ENCODE results near the gene HEMK1. TPM values are rescaled to one million over a fixed set of nuclear protein-coding genes. Genes with fewer than 3 reads are reported as not detected.

The HEMK1 gene
- total RNA-seq, 1 experiment from 2014 or later, result 9.3 TPM

DNA sequence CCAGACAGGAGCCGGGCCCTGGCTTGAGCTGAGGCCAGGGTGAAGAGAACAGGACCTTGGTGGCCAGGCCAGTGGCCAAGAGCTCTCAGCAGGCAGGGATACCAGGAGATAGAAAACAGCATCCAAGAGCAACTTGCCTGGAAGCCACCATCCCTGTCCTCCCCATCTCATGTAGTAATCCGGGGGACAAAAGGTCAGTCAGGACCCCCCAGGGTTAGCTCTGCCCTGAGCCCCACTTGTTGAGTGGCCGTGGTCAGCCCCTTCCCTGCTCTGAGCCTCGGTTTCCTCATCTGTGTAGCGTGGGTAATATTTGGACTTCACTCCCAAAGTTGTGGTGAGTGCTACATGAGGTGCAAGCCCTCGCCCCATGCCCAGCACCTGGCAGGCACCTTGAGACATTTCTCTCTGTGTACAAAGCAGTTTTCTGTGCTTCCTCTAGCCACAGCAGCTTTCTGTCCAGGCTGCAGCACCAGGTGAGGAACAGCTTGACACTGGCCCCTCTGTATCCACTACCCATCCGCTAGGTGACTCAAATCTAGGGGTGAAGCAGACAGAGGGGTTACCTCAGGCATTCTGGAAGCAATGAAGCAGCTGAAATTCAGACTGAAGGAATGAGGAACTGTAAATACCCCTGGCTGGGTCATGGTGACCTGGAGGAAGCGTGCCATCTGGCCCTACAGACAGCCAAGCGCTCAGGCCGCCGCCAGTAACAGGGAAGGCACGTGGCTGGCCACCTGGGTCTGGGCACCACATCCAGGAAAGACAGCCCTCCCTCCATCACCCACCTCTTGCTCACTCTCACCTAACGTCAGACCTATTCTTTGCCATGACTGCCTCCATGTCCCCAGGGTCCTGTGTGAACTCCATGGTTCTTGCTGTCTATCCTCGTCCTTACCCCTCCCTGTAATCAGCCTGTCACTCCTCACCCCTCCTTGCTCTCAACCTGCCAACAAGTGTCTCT is 35.6 kb downstream of the HEMK1 start:
- peaks cover 19% of the 10 kb centered on the region for H3K4me1 ChIP-seq (replicated peaks)
- H3K9me3 ChIP-seq (replicated peaks), result no peaks in the 10 kb centered on the region
- no peaks in the 10 kb centered on the region for H3K36me3 ChIP-seq
- no peak overlapping the region for H3K4me3 ChIP-seq
- no peaks in the 10 kb centered on the region for H3K27me3 ChIP-seq (replicated peaks)
- H3K27ac ChIP-seq, result no peak overlapping the region
- no peak for DNase-seq (ENCODE audit: low read depth in 1 of 2, low spot score in 2 of 2)

DNA sequence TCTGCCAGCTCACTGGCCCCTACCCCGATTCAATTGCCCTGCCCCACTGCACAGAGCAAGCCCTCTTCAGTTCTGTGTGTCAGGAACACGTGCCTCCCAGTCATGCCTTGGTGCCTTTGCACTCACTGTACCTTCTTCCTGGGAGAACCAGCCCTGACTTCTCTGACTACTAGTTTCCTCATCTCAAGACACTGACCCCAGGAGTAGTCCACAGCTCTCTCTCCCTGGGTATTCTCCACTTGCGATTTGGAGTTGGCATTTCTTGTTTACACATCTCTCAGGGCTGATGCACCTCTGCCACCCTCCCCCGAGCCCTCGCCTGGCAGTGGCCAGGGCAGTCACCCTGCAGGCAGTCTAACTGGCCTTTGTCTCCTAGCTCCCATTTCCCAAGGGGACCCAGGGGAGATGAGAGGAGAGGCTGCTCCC is 36.6 kb downstream of the HEMK1 start:
- Histone ChIP-seq H3K4me3 (no peak overlapping the region), H3K36me3 (no peaks in the 10 kb centered on the region), H3K4me1 (replicated peaks) (peaks cover 20% of the 10 kb centered on the region), H3K9me3 (replicated peaks) (no peaks in the 10 kb centered on the region), H3K27me3 (replicated peaks) (no peaks in the 10 kb centered on the region), H3K27ac (no peak overlapping the region)
- DNase-seq (ENCODE audit: low read depth in 1 of 2, low spot score in 2 of 2), result no peak

DNA sequence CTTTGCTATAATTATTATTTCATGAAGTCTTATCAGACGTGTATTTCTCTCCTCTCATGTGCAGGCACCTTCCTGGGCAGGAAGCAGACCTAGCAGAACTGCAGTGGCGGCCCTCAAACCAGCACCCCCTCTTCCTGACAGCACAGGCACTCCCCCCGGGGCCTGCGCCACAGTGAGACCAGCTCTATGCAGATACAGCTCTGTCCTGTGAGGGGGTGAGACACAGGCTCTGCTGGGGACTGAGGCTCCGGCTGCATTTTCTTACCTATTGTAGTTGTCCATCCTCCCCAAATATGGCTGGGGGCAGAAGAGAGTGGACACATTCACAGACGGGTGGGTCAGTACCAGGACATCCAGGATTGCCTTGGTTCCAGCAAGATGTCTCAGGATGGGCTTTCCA is 37.3 kb downstream of the HEMK1 start:
- Histone ChIP-seq H3K36me3 (no peaks in the 10 kb centered on the region), H3K27ac (no peak overlapping the region), H3K4me1 (replicated peaks) (peaks cover 19% of the 10 kb centered on the region), H3K4me3 (no peak overlapping the region), H3K27me3 (replicated peaks) (no peaks in the 10 kb centered on the region), H3K9me3 (replicated peaks) (no peaks in the 10 kb centered on the region)
- DNase-seq (ENCODE audit: low read depth in 1 of 2, low spot score in 2 of 2), result no peak

DNA sequence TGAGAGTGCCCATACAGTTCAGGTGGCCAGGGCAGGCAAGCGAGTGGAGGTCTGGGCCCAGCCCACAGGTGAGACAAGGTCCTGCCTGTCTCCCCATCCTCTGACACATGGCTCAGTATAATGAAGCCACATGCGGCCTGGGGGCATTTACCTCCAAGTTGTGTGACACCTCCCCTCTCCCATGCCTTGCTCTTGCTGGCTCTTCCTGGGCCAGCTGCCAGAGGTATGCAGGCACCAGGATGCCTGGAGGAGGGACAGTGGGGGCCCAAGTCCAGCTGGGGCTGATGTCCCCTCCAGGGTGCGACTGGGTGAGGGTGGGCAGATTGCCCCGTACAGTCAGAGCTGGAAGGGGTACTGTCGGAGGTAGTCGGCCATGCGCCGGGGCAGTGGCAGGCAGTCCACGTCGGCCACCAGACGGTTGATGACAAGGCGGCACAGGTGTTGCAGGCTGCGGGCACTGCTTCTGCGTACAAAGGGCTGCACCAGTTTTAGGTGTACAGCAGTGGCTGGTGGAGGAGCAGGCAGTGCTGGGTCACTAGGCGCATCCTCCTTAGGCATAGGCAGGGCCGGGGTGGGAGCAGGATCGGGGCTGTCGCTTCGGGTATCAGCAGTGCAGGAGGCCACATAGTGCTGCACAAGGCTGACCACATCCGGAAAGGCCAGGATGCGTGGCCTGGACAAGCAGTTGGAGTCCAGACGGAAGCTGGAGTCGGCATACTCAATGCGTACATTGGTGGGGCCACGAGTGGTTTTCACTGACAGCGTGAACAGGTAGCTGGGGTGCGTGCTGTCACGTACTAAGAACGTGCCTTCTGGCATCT is 38.2 kb downstream of the HEMK1 start:
- H3K4me3 ChIP-seq, result no peak overlapping the region
- H3K36me3 ChIP-seq, result no peaks in the 10 kb centered on the region
- peaks cover 10% of the 10 kb centered on the region for H3K4me1 ChIP-seq (replicated peaks)
- H3K27ac ChIP-seq, result no peak overlapping the region
- H3K9me3 ChIP-seq (replicated peaks), result no peaks in the 10 kb centered on the region
- H3K27me3 ChIP-seq (replicated peaks), result no peaks in the 10 kb centered on the region
- DNase-seq (ENCODE audit: low read depth in 1 of 2, low spot score in 2 of 2), result no peak

DNA sequence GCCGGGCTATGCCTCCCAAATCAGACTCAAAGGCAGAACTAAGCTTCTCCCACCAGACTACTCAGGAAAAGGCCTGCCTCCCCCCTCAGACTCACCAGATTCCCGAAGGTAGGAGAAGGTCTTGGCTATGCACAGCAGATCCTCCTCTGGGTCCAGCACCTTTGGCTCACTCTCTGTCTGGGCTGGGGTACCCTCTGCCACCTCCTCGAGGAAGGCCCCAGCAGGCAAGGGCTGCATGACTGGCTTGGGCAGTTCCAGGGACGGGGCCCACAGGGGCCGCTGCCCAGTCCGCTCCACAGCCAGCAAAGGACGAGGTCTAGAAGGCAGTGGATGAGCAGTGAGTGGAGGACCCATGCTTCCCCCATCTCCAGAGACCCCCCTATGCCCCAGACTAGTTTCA is 39.0 kb downstream of the HEMK1 start:
- Histone ChIP-seq H3K4me3 (no peak overlapping the region), H3K4me1 (replicated peaks) (peaks cover 10% of the 10 kb centered on the region), H3K9me3 (replicated peaks) (no peaks in the 10 kb centered on the region), H3K27ac (no peak overlapping the region), H3K27me3 (replicated peaks) (no peaks in the 10 kb centered on the region), H3K36me3 (no peaks in the 10 kb centered on the region)
- no peak for DNase-seq (ENCODE audit: low read depth in 1 of 2, low spot score in 2 of 2)

DNA sequence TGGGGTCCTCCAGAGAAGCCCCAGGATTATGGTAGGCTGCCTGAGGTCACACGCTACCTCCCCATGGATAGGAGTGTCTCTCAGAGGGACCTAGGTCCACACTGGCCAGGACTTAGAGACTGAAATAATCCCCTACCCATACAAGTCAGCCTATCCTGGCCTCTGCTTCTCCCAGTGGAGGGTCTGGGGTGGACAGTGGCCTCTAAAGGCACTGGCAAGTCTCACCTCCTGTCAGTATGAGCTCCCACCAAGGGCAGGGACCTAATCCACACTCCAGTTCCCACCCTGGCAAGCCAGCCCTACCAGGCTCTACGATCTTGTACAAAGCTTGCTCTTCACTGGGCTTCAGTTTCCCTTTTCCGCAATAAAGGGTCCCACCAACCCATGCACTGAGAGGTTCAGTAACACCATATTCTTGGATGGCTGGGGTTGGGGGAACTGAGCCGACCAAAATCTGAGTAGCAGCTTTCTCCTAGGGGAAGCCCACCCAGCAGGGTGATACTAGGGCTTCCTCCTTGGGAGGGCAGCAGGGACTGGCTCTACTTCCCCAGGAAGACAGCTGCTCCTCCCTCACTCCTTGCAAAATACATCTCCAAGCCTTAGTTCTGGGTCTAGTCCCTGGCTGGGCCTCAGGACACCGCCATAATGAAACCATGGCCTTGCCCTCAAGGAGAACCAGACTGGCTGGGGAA is 39.9 kb downstream of the HEMK1 start:
- no peak for DNase-seq (ENCODE audit: low read depth in 1 of 2, low spot score in 2 of 2)
- Histone ChIP-seq H3K4me3 (no peak overlapping the region), H3K36me3 (no peaks in the 10 kb centered on the region), H3K27ac (no peak overlapping the region), H3K4me1 (replicated peaks) (peaks cover 10% of the 10 kb centered on the region), H3K27me3 (replicated peaks) (no peaks in the 10 kb centered on the region), H3K9me3 (replicated peaks) (no peaks in the 10 kb centered on the region)

DNA sequence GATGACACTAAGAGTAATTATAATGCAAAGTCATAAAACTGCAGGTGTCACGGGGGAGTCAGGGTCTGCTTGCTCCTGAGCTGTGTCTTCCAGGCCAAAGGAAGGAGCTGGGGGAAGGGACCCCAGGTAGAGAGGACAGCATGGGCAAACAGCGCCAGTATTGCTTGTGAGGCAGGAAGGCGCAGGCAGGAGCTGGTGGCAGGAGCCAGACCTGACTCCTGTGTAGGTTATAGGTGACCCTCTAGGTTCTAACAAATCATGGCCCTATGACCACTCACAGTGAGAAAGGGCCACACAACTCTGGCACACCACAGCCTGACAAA is 40.4 kb downstream of the HEMK1 start:
- no peaks in the 10 kb centered on the region for H3K36me3 ChIP-seq
- H3K4me3 ChIP-seq, result no peak overlapping the region
- no peaks in the 10 kb centered on the region for H3K9me3 ChIP-seq (replicated peaks)
- no peak for DNase-seq (ENCODE audit: low read depth in 1 of 2, low spot score in 2 of 2)
- no peaks in the 10 kb centered on the region for H3K27me3 ChIP-seq (replicated peaks)
- H3K4me1 ChIP-seq (replicated peaks), result peaks cover 10% of the 10 kb centered on the region
- H3K27ac ChIP-seq, result no peak overlapping the region

DNA sequence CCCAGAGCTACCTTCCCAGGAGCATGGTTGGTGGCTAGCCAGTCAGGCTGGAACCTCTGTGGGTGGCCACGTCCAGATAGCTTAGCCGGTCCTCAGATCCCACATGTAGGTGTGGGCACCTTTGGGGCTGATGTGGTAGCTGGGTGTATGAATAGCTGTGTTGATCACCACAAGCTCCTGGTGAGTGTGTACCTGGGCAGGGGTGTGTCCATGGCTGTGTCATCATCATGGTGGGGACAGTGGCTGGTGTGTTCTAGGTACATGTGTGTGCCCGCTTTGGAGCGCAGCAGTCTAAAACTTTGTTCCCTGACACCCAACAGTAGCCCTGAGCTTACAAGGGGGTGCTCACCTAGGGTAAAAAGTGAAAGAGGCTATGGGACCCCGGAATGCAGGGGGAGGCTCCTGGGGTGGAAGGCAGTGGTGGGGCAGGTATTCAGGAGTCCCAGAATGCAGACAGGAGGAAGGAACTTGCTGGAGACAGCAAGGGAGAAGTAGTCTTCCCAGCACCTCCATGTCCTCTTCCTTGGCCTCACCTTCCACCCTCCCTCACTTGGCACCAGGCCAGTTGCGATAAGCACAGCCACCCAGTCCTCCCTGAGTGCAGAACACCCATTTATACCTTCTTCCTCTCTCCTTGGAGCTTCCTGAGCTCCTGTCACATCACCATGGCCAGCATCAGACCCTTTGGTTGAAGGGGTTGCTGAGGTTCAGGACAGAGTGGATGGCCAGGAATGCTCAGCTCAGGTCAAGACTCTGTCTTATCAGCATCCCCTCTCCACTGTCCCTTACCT is 41.1 kb downstream of the HEMK1 start:
- Histone ChIP-seq H3K9me3 (replicated peaks) (no peaks in the 10 kb centered on the region), H3K36me3 (no peaks in the 10 kb centered on the region), H3K4me1 (replicated peaks) (peaks cover 10% of the 10 kb centered on the region), H3K27ac (no peak overlapping the region), H3K27me3 (replicated peaks) (no peaks in the 10 kb centered on the region), H3K4me3 (no peak overlapping the region)
- DNase-seq (ENCODE audit: low read depth in 1 of 2, low spot score in 2 of 2), result no peak

DNA sequence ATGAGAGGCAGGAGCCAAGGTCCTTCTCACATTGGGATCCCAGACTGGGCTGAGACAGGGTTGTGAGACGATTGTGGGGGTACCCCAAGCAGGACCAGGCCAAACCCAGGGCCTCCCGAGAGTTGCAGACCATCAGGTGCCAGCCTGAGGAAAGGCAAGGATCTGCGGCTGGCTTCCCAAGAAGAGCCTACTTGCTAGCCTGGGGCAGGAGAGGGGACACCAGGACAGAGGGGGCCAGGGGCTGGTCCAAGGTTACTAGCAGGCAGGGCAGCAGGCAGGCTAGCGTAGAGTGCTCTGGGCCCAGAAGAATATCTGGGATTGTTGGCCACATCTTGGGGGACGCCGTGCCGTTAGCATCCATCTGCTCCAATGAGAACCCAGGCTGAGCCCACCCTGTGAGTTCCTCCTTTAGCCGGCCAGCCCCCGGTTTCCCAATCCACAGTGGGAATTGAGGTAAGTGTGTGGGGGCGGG is 41.7 kb downstream of the HEMK1 start:
- Histone ChIP-seq H3K27me3 (replicated peaks) (no peaks in the 10 kb centered on the region), H3K9me3 (replicated peaks) (no peaks in the 10 kb centered on the region), H3K27ac (no peak overlapping the region), H3K4me3 (peak overlapping the region; percentile 43), H3K36me3 (no peaks in the 10 kb centered on the region), H3K4me1 (replicated peaks) (peaks cover 11% of the 10 kb centered on the region)
- no peak for DNase-seq (ENCODE audit: low read depth in 1 of 2, low spot score in 2 of 2)

DNA sequence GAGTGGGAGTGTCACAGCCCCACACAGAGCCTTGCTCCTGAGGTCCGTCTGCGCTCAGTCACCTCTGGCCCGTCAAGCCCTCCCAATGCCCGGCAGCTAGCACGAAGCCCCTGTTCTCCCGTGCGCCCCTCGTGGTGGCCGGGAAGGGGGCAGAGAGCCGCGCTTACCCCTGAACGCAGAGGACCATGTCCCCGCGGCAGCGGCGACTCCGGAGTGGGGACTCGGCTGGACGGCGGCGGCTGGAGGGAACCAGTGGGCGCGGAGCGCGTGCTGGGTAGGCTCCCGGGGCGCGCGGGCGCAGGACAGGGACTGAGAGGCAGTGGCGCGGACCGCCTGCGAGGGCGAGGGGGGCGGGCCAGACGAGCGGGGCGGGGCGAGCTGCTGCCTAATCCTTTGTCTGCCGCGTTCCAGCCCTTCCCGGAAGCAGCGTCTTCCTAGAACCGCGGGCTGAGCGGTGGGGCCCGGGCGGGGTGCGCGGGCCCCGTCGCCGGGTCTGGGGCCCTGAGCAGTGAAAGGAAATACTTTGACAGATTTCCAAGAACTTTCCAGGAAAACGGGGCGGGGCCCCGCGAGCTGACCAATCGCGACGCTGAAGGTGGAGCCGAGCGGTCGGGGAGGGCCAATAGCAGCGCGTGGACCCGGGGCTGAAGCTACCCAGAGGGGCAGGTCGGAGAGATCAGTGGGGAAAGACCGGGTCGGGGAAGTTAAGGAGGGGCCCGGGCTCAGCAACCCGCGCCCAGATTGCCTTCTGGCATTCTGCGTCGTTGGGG is 42.3 kb downstream of the HEMK1 start, which contains the start of gene CISH:
Gene CISH (minus strand): TSS at position 311 of the 770 bp plus-strand sequence. CDS start 124 bp downstream, at position 187.
- peaks cover 17% of the 10 kb centered on the region for H3K4me1 ChIP-seq (replicated peaks)

DNA sequence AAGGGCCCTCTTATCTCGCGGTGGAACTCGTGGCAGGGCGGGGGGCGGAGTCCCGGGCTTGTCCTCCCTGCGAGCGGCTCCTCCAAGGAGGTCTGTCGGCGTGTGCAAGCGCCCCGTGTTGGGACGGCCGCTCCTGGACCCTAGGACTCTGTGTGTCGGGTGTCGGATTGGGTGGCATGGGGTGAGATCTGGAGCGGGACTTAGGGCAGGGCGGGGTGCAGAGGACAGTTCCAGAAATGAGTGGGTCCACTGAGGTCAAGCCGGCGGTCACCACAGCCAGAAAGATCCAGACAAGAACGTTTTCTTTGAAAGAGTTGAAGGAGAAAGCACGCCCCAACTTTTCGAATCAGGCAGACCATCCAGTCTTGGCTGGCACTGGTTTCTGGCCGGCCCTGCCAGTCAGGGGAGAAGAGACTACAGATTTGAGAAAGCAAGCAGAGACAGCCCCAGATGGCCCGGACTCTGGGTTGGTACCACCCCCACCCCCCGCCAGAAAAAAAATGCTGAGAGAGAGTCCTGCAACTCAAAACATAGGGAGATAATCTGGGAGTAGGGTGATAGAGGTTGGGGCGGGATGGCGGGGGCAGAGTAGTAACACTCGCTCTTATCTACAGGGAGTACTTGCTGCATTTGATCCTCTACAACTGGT is 43.0 kb downstream of the HEMK1 start:
- no peaks in the 10 kb centered on the region for H3K27me3 ChIP-seq (replicated peaks)
- no peak overlapping the region for H3K27ac ChIP-seq
- DNase-seq (ENCODE audit: low read depth in 1 of 2, low spot score in 2 of 2), result peak in 1 of 2 experiments; percentile 14
- peak overlapping the region; percentile 43 for H3K4me3 ChIP-seq
- no peaks in the 10 kb centered on the region for H3K36me3 ChIP-seq
- H3K9me3 ChIP-seq (replicated peaks), result no peaks in the 10 kb centered on the region
- peaks cover 22% of the 10 kb centered on the region for H3K4me1 ChIP-seq (replicated peaks)

More for the DNA sequence above, 42.3 kb downstream of the HEMK1 start, which contains the start of gene CISH:
- no peaks in the 10 kb centered on the region for H3K9me3 ChIP-seq (replicated peaks)
- no peaks in the 10 kb centered on the region for H3K27me3 ChIP-seq (replicated peaks)
- H3K36me3 ChIP-seq, result no peaks in the 10 kb centered on the region
- peak; percentile 93 to 95 for DNase-seq (ENCODE audit: low read depth in 1 of 2, low spot score in 2 of 2)
- H3K4me3 ChIP-seq, result peak within 1 kb of the TSS; percentile 43
- H3K27ac ChIP-seq, result peak within 1 kb of the TSS; percentile 29; the same call in 1 of the 2 replicates

All from SJSA1 (cell line).